Measurements from ENCODE around the gene PODXL.

PODXL gene

GRCh38 chr7:131455546-131455945 is 100.9 kb downstream of the PODXL start:
- H3K27me3 ChIP-seq (ENCODE audit: insufficient read depth, low read depth), result no peaks in the 10 kb centered on the region
- no peak overlapping the region for H3K9ac ChIP-seq
- TF ChIP-seq CTCF (conservative IDR thresholded peaks at IDR 0.05; ENCODE audit: low read depth, low read length), result no peak
- no peaks in the 10 kb centered on the region for H3K36me3 ChIP-seq (ENCODE audit: insufficient read depth)
- H3K27ac ChIP-seq, result no peak overlapping the region
- H3K4me3 ChIP-seq (IDR thresholded peaks at IDR 0.05; ENCODE audit: insufficient read depth, low read depth, low read length), result no peak overlapping the region
- H3K4me1 ChIP-seq (ENCODE audit: low read depth, poor library complexity, severe bottlenecking), result no peaks in the 10 kb centered on the region
- H2AFZ ChIP-seq (ENCODE audit: low read depth), result no peak overlapping the region
- no peaks in the 10 kb centered on the region for H3K79me2 ChIP-seq (ENCODE audit: insufficient read depth, low read depth)
- no peaks in the 10 kb centered on the region for H4K20me1 ChIP-seq (ENCODE audit: insufficient read depth)
- no peak overlapping the region for H3K4me2 ChIP-seq

- no peaks in the 10 kb centered on the region for H3K27me3 ChIP-seq (ENCODE audit: insufficient read depth, low read depth)
- H3K79me2 ChIP-seq (ENCODE audit: insufficient read depth, low read depth), result no peaks in the 10 kb centered on the region
- H3K4me1 ChIP-seq (ENCODE audit: low read depth, poor library complexity, severe bottlenecking), result no peaks in the 10 kb centered on the region
- no peaks in the 10 kb centered on the region for H4K20me1 ChIP-seq (ENCODE audit: insufficient read depth)
- no peak overlapping the region for H3K27ac ChIP-seq
- H3K4me2 ChIP-seq, result no peak overlapping the region
- H3K4me3 ChIP-seq (IDR thresholded peaks at IDR 0.05; ENCODE audit: insufficient read depth, low read depth, low read length), result no peak overlapping the region
- no peak overlapping the region for H3K9ac ChIP-seq
- H3K36me3 ChIP-seq (ENCODE audit: insufficient read depth), result no peaks in the 10 kb centered on the region
- H2AFZ ChIP-seq (ENCODE audit: low read depth), result no peak overlapping the region
- TF ChIP-seq CTCF (conservative IDR thresholded peaks at IDR 0.05; ENCODE audit: low read depth, low read length), result no peak
Observed at GRCh38 chr7:131455001-131455400, 101.4 kb downstream of the PODXL start.

- Histone ChIP-seq H3K36me3 (ENCODE audit: insufficient read depth) (no peaks in the 10 kb centered on the region), H4K20me1 (ENCODE audit: insufficient read depth) (no peaks in the 10 kb centered on the region), H3K27me3 (ENCODE audit: insufficient read depth, low read depth) (no peaks in the 10 kb centered on the region), H2AFZ (ENCODE audit: low read depth) (no peak overlapping the region), H3K4me3 (IDR thresholded peaks at IDR 0.05; ENCODE audit: insufficient read depth, low read depth, low read length) (no peak overlapping the region), H3K4me2 (no peak overlapping the region), H3K27ac (no peak overlapping the region), H3K79me2 (ENCODE audit: insufficient read depth, low read depth) (no peaks in the 10 kb centered on the region), H3K9ac (no peak overlapping the region), H3K4me1 (ENCODE audit: low read depth, poor library complexity, severe bottlenecking) (no peaks in the 10 kb centered on the region)
- no peak for TF ChIP-seq CTCF (conservative IDR thresholded peaks at IDR 0.05; ENCODE audit: low read depth, low read length)
Observed at GRCh38 chr7:131454498-131454897, 101.9 kb downstream of the PODXL start.

Data from KMS-11 (cell line).